ENCODE measurements around the gene PDE4B. TPM values are rescaled to one million over a fixed set of nuclear protein-coding genes. Genes with fewer than 3 reads are reported as not detected.
A peak's percentile ranks its signal among the peaks of the same experiment; 100 is the strongest.

Gene PDE4B
- total RNA-seq, 1 donor from 2014 or later: 6.8 TPM

- DNase-seq (ENCODE audit: low spot score): no peak
- intact Hi-C loops (cut with DNase I): no loop called here
Observed at GRCh38 chr1:66265796-66266195, 473.1 kb downstream of the PDE4B start.

- DNase-seq (ENCODE audit: low spot score): no peak
- intact Hi-C loops (cut with DNase I): no loop called here
Observed at GRCh38 chr1:66266350-66266749, 473.7 kb downstream of the PDE4B start.

GRCh38 chr1:66266756-66267155, 474.1 kb downstream of the PDE4B start:
- no peak for DNase-seq (ENCODE audit: low spot score)
- intact Hi-C loops (cut with DNase I): no loop called here

- no peak for DNase-seq (ENCODE audit: low spot score)
- intact Hi-C loops (cut with DNase I): no loop called here
Observed at GRCh38 chr1:66267201-66267940, 474.7 kb downstream of the PDE4B start.

- intact Hi-C loops (cut with DNase I): no loop called here
- DNase-seq (ENCODE audit: low spot score): no peak
Observed at GRCh38 chr1:66269222-66269621, 476.5 kb downstream of the PDE4B start.

GRCh38 chr1:66270119-66270812, 477.6 kb downstream of the PDE4B start:
- DNase-seq (ENCODE audit: low spot score): no peak
- intact Hi-C loops (cut with DNase I): no loop called here

GRCh38 chr1:66271216-66271903, 478.7 kb downstream of the PDE4B start:
- DNase-seq (ENCODE audit: low spot score): peak; percentile 82
- intact Hi-C loops (cut with DNase I): loop anchor here (1.0 kb wide), 1 partner anchor 61 kb away; no protein-coding TSS in a partner anchor

- intact Hi-C loops (cut with DNase I): loop anchor here (1.0 kb wide), 1 partner anchor 60 kb away; no protein-coding TSS in a partner anchor
Observed at GRCh38 chr1:66271904-66272254, 479.2 kb downstream of the PDE4B start.

GRCh38 chr1:66273656-66274055, 481.0 kb downstream of the PDE4B start:
- intact Hi-C loops (cut with DNase I): no loop called here
- DNase-seq (ENCODE audit: low spot score): no peak

More at GRCh38 chr1:66271904-66272254, 479.2 kb downstream of the PDE4B start:
- peak; percentile 87 for DNase-seq (ENCODE audit: low spot score)

GRCh38 chr1:66274634-66275033, 481.9 kb downstream of the PDE4B start:
- DNase-seq (ENCODE audit: low spot score): no peak
- intact Hi-C loops (cut with DNase I): no loop called here

GRCh38 chr1:66275083-66275482, 482.4 kb downstream of the PDE4B start:
- intact Hi-C loops (cut with DNase I): no loop called here
- no peak for DNase-seq (ENCODE audit: low spot score)

GRCh38 chr1:66275601-66276023, 482.9 kb downstream of the PDE4B start:
- intact Hi-C loops (cut with DNase I): no loop called here
- no peak for DNase-seq (ENCODE audit: low spot score)

GRCh38 chr1:66276218-66276617, 483.5 kb downstream of the PDE4B start:
- no peak for DNase-seq (ENCODE audit: low spot score)
- intact Hi-C loops (cut with DNase I): no loop called here

GRCh38 chr1:66278260-66279021, 485.7 kb downstream of the PDE4B start:
- intact Hi-C loops (cut with DNase I): no loop called here
- DNase-seq (ENCODE audit: low spot score): no peak

- intact Hi-C loops (cut with DNase I): no loop called here
- no peak for DNase-seq (ENCODE audit: low spot score)
Observed at GRCh38 chr1:66281808-66282207, 489.1 kb downstream of the PDE4B start.

GRCh38 chr1:66282343-66282852, 489.7 kb downstream of the PDE4B start:
- intact Hi-C loops (cut with DNase I): no loop called here
- no peak for DNase-seq (ENCODE audit: low spot score)

GRCh38 chr1:66282891-66283621, 490.4 kb downstream of the PDE4B start:
- no peak for DNase-seq (ENCODE audit: low spot score)
- intact Hi-C loops (cut with DNase I): no loop called here

- DNase-seq (ENCODE audit: low spot score): no peak
- intact Hi-C loops (cut with DNase I): no loop called here
Observed at GRCh38 chr1:66283622-66284041, 490.9 kb downstream of the PDE4B start.

- intact Hi-C loops (cut with DNase I): no loop called here
- no peak for DNase-seq (ENCODE audit: low spot score)
Observed at GRCh38 chr1:66284746-66285145, 492.1 kb downstream of the PDE4B start.

Data from cardiac septum (tissue), 1 donor.